SH-SY5Y (cell line): ENCODE measurements around the gene AP3M1.

Experiments used
- GATA2 ChIP-seq: IDR thresholded peaks from 2 replicates; pipeline ENCODE4 v1.6.1; 2011; ENCODE audit warnings: mild to moderate bottlenecking, low read depth, low read length
- GATA3 ChIP-seq: IDR thresholded peaks from 2 replicates; pipeline ENCODE4 v1.6.1; 2011; ENCODE audit warnings: low read depth, mild to moderate bottlenecking, low read length, moderate library complexity

DNA sequence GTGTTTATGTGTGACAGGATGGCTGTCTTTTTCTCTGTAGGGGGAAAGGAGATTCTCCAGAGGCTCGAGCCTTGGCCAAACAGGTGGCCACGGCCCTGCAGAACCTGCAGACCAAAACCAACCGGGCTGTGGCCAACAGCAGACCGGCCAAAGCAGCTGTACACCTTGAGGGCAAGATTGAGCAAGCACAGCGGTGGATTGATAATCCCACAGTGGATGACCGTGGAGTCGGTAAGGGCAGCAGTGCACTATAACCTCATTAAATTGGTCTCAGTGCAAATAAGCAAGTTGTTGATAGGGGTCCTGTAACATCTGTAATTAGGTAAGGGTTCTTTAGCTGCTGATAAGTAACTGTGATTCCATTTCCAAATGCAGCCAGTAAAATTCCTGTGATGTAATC, 56.4 kb downstream of the AP3M1 start:
- TF ChIP-seq GATA2, result no peak
- TF ChIP-seq GATA3, result no peak
